ENCODE data around the gene CD200.

Gene CD200

GRCh38 chr3:112409041-112409440 lies 76.1 kb downstream of the CD200 start:
- DNase-seq = no peak

DNA sequence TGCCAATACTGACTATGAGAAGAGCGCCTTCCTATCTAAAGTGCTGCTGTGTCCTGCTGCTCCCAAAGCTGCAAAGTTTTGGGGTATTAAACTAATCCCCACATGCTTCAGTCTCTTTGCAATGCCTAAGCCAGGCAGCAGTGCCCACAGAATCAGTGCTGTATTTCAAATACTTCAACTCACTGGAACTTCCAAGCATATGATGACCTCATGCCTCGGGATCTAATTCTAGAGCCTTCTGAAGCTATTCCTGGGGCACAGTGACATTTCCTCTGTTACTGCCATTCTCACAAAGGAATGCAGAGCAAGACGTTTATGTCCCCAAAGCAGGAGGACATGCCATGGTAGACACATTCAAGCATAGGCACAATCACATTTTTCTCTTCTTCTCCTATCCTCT lies 78.5 kb downstream of the CD200 start:
- DNase-seq = no peak

Data from hypothalamus (tissue), 51 donors.